ENCODE results near the gene GJD4.

GJD4 gene, protein sequence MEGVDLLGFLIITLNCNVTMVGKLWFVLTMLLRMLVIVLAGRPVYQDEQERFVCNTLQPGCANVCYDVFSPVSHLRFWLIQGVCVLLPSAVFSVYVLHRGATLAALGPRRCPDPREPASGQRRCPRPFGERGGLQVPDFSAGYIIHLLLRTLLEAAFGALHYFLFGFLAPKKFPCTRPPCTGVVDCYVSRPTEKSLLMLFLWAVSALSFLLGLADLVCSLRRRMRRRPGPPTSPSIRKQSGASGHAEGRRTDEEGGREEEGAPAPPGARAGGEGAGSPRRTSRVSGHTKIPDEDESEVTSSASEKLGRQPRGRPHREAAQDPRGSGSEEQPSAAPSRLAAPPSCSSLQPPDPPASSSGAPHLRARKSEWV

DNA sequence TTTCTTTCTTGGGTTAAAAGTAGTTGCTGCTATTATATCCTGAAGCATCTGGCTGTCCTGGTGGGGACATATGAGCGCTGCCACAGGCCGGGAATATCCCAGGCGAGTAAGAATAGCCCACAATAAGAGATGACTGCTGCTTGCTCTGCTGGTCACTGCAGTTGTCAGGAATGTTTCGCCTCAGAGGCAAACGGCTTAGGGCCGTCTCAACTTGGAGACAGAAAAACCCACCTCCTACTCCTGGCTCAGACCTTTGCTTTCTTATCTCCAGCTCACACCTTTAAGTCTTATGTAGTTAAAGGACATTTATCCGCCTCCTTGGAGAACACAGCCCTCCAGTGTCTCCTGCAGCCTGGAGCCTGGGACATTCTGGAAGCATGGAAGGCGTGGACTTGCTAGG is at the start of gene GJD4:
GJD4 (plus strand) TSS at position 151 of the 400 bp plus-strand sequence; CDS start at position 378, 227 bp downstream.
- TF ChIP-seq, protein P1, sequence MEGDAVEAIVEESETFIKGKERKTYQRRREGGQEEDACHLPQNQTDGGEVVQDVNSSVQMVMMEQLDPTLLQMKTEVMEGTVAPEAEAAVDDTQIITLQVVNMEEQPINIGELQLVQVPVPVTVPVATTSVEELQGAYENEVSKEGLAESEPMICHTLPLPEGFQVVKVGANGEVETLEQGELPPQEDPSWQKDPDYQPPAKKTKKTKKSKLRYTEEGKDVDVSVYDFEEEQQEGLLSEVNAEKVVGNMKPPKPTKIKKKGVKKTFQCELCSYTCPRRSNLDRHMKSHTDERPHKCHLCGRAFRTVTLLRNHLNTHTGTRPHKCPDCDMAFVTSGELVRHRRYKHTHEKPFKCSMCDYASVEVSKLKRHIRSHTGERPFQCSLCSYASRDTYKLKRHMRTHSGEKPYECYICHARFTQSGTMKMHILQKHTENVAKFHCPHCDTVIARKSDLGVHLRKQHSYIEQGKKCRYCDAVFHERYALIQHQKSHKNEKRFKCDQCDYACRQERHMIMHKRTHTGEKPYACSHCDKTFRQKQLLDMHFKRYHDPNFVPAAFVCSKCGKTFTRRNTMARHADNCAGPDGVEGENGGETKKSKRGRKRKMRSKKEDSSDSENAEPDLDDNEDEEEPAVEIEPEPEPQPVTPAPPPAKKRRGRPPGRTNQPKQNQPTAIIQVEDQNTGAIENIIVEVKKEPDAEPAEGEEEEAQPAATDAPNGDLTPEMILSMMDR (IDR thresholded peaks at IDR 0.05; ENCODE audit: borderline replicate concordance, control extremely low read depth, extremely low read depth, insufficient read depth, missing control alignments): no peak
- DNase-seq (ENCODE audit: low spot score): no peak
- in situ Hi-C loops (cut with MboI; ENCODE audit: low sequenced_read_pairs, unreplicated experiment): no loop called here

GRCh38 chr10:35555962-35556930 is 48.9 kb upstream of the GJD4 start:
- no peak for DNase-seq (ENCODE audit: low spot score)
- in situ Hi-C loops (cut with MboI; ENCODE audit: low sequenced_read_pairs, unreplicated experiment): loop anchor here (25.0 kb wide), 1 partner anchor 444 kb away; no protein-coding TSS in a partner anchor
- TF ChIP-seq, protein P1 (IDR thresholded peaks at IDR 0.05; ENCODE audit: borderline replicate concordance, control extremely low read depth, extremely low read depth, insufficient read depth, missing control alignments): no peak

GRCh38 chr10:35558276-35558675 is 46.9 kb upstream of the GJD4 start:
- no peak for DNase-seq (ENCODE audit: low spot score)
- TF ChIP-seq, protein P1 (IDR thresholded peaks at IDR 0.05; ENCODE audit: borderline replicate concordance, control extremely low read depth, extremely low read depth, insufficient read depth, missing control alignments): no peak
- in situ Hi-C loops (cut with MboI; ENCODE audit: low sequenced_read_pairs, unreplicated experiment): loop anchor here (25.0 kb wide), 1 partner anchor 446 kb away; no protein-coding TSS in a partner anchor

DNA sequence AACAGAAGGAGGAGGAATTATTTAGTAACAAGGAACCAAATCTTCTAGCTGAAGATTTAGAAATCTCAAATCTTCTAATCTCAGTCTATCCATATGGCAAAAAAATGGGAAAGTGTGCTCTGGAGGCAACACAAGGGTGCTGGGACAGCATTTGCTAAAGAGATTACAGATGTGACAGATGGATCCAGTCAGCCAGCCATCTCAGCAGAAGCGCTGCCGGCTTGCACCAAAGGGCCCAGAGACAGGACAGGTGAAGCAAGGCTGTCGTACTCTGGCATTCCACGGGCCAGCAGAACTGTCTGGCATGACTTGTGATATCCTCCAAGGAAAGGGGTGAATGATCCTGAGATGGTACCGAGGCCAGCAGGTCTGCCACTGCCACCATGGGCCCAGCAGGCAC is 45.7 kb upstream of the GJD4 start:
- TF ChIP-seq, protein P1 (IDR thresholded peaks at IDR 0.05; ENCODE audit: borderline replicate concordance, control extremely low read depth, extremely low read depth, insufficient read depth, missing control alignments): no peak
- no peak for DNase-seq (ENCODE audit: low spot score)
- in situ Hi-C loops (cut with MboI; ENCODE audit: low sequenced_read_pairs, unreplicated experiment): loop anchor here (25.0 kb wide), 1 partner anchor 447 kb away; no protein-coding TSS in a partner anchor

DNA sequence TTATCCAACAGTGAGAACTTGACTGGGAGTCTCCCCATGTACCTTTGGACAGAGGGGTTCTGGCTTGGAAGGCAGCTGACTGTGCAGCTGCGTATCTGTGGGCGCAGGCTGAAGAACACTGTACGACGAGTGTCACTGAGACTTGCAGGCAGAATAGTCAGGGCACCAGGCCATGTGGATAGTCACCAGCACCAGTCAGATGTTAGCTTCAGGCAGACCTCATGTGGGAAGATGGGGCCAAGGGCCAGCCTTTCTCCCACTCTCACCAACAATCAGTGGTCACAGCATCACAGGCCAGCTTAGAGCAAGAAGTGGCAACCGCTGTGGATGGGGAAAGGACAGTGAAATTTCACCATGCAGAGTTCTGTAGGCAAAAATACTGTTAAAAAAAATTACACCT is 43.4 kb upstream of the GJD4 start:
- no peak for DNase-seq (ENCODE audit: low spot score)
- in situ Hi-C loops (cut with MboI; ENCODE audit: low sequenced_read_pairs, unreplicated experiment): loop anchor here (25.0 kb wide), 1 partner anchor 449 kb away; no protein-coding TSS in a partner anchor
- TF ChIP-seq, protein P1 (IDR thresholded peaks at IDR 0.05; ENCODE audit: borderline replicate concordance, control extremely low read depth, extremely low read depth, insufficient read depth, missing control alignments): no peak

GRCh38 chr10:35562427-35562826 is 42.7 kb upstream of the GJD4 start:
- no peak for DNase-seq (ENCODE audit: low spot score)
- TF ChIP-seq, protein P1 (IDR thresholded peaks at IDR 0.05; ENCODE audit: borderline replicate concordance, control extremely low read depth, extremely low read depth, insufficient read depth, missing control alignments): no peak
- in situ Hi-C loops (cut with MboI; ENCODE audit: low sequenced_read_pairs, unreplicated experiment): loop anchor here (25.0 kb wide), 1 partner anchor 450 kb away; no protein-coding TSS in a partner anchor
